CD4-positive, alpha-beta T cell treated with Interferon gamma for 1 hour (primary cell): ENCODE data around the gene TMEM131.
"Not testable (repeated sequence)": the region's sequence is repeated elsewhere in the genome, so short reads cannot be mapped to it uniquely, and the experiment has no call there.

ENCODE experiments used
- DNase-seq: peaks from one replicate; pipeline ENCODE4 v3.0.0-alpha.2; 2020

TMEM131 gene

GRCh38 chr2:97985998-97986397, 9.8 kb downstream of the TMEM131 start:
- no peak for DNase-seq

- no peak for DNase-seq
These were observed 12.1 kb downstream of the TMEM131 start for GRCh38 chr2:97983698-97984097.

- no peak for DNase-seq
These were observed 12.6 kb downstream of the TMEM131 start for GRCh38 chr2:97983134-97983533.

GRCh38 chr2:97982621-97983020, 13.1 kb downstream of the TMEM131 start:
- no peak for DNase-seq

- no peak for DNase-seq
These were observed 13.8 kb downstream of the TMEM131 start for GRCh38 chr2:97981961-97982360.

GRCh38 chr2:97979904-97980303, 15.8 kb downstream of the TMEM131 start:
- DNase-seq: no peak

- no peak for DNase-seq
These were observed 21.3 kb downstream of the TMEM131 start for GRCh38 chr2:97974471-97974870.

GRCh38 chr2:97970293-97971060, 25.3 kb downstream of the TMEM131 start:
- no peak for DNase-seq

GRCh38 chr2:97969081-97970067, 26.4 kb downstream of the TMEM131 start:
- DNase-seq: no peak

- DNase-seq: no peak
These were observed 27.7 kb downstream of the TMEM131 start for GRCh38 chr2:97967931-97968627.

GRCh38 chr2:97967216-97967592, 28.5 kb downstream of the TMEM131 start:
- DNase-seq: no peak

GRCh38 chr2:97966545-97967215, 29.1 kb downstream of the TMEM131 start:
- DNase-seq: no peak

GRCh38 chr2:97965116-97965515, 30.6 kb downstream of the TMEM131 start:
- DNase-seq: no peak

- no peak for DNase-seq
These were observed 31.9 kb downstream of the TMEM131 start for GRCh38 chr2:97963880-97964279.

- no peak for DNase-seq
These were observed 32.7 kb downstream of the TMEM131 start for GRCh38 chr2:97963079-97963406.

- no peak for DNase-seq
These were observed 34.2 kb downstream of the TMEM131 start for GRCh38 chr2:97961534-97961933.

GRCh38 chr2:97958184-97958583, 37.6 kb downstream of the TMEM131 start:
- no peak for DNase-seq

GRCh38 chr2:97957432-97958183, 38.1 kb downstream of the TMEM131 start:
- DNase-seq: no peak

- not testable (repeated sequence) for DNase-seq
These were observed 39.0 kb downstream of the TMEM131 start for GRCh38 chr2:97956753-97957152.

- DNase-seq: no peak
These were observed 41.9 kb downstream of the TMEM131 start for GRCh38 chr2:97953853-97954252.

- DNase-seq: no peak
These were observed 43.4 kb downstream of the TMEM131 start for GRCh38 chr2:97952357-97952756.

- no peak for DNase-seq
These were observed 44.5 kb downstream of the TMEM131 start for GRCh38 chr2:97951155-97951680.
